DMS153 (cell line): ENCODE results near the gene RAB1B.
A peak's percentile ranks its signal among the peaks of the same experiment; 100 is the strongest.

Experiments
- DNase-seq: peaks from one replicate; lab custom pipeline; 2025; lab: John Stamatoyannopoulos, UW

The RAB1B gene

GRCh38 chr11:66268244-66268951 is at the start of gene RAB1B:
TSS of gene RAB1B (plus strand) at chr11:66268639. CDS start at chr11:66268680, 41 bp downstream.
- DNase-seq = peak; percentile 99

- DNase-seq = no peak
These were observed 49.4 kb upstream of the RAB1B start for GRCh38 chr11:66218846-66219620.

GRCh38 chr11:66219846-66220565 is 48.4 kb upstream of the RAB1B start:
- DNase-seq = no peak

GRCh38 chr11:66220566-66220935 is 47.9 kb upstream of the RAB1B start:
- no peak for DNase-seq

- no peak for DNase-seq
These were observed 47.4 kb upstream of the RAB1B start for GRCh38 chr11:66221012-66221411.

GRCh38 chr11:66221726-66222236 is 46.7 kb upstream of the RAB1B start:
- DNase-seq = no peak

GRCh38 chr11:66222358-66223149 is 45.9 kb upstream of the RAB1B start:
- peak; percentile 90 for DNase-seq

- no peak for DNase-seq
These were observed 44.1 kb upstream of the RAB1B start for GRCh38 chr11:66224226-66224855.

- no peak for DNase-seq
These were observed 43.4 kb upstream of the RAB1B start for GRCh38 chr11:66225066-66225465.

GRCh38 chr11:66226101-66226500 is 42.3 kb upstream of the RAB1B start:
- no peak for DNase-seq

- no peak for DNase-seq
These were observed 40.7 kb upstream of the RAB1B start for GRCh38 chr11:66227700-66228099.

GRCh38 chr11:66228521-66228920 is 39.9 kb upstream of the RAB1B start:
- no peak for DNase-seq

GRCh38 chr11:66230156-66230555 is 38.3 kb upstream of the RAB1B start:
- no peak for DNase-seq

- DNase-seq = no peak
These were observed 37.5 kb upstream of the RAB1B start for GRCh38 chr11:66230978-66231377.

GRCh38 chr11:66231561-66231960 is 36.9 kb upstream of the RAB1B start:
- peak; percentile 54 for DNase-seq

- no peak for DNase-seq
These were observed 35.7 kb upstream of the RAB1B start for GRCh38 chr11:66232769-66233168.

GRCh38 chr11:66233301-66233700 is 35.1 kb upstream of the RAB1B start:
- DNase-seq = no peak

GRCh38 chr11:66235141-66235540 is 33.3 kb upstream of the RAB1B start:
- DNase-seq = no peak

- DNase-seq = no peak
These were observed 30.6 kb upstream of the RAB1B start for GRCh38 chr11:66237867-66238266.

- no peak for DNase-seq
These were observed 29.5 kb upstream of the RAB1B start for GRCh38 chr11:66238786-66239413.

- no peak for DNase-seq
These were observed 28.9 kb upstream of the RAB1B start for GRCh38 chr11:66239511-66239910.
